Ishikawa (cell line): Measurements from ENCODE around the gene SYT8.

Experiments
- CEBPB ChIP-seq: IDR thresholded peaks from 2 replicates; pipeline ENCODE4 v1.6.1; 2012
- CREB1 ChIP-seq: IDR thresholded peaks from 2 replicates; pipeline ENCODE4 v1.6.1; 2012; ENCODE audit warnings: low read depth
- EGR1 ChIP-seq: IDR thresholded peaks from 2 replicates; pipeline ENCODE4 v1.6.1; 2012
- EP300 ChIP-seq: IDR thresholded peaks from 2 replicates; pipeline ENCODE4 v1.6.1; 2012; ENCODE audit warnings: borderline replicate concordance
- FOXM1 ChIP-seq: IDR thresholded peaks from 2 replicates; pipeline ENCODE4 v1.6.1; 2012; ENCODE audit warnings: low read depth, borderline replicate concordance
- NFIC ChIP-seq: IDR thresholded peaks from 2 replicates; pipeline ENCODE4 v1.6.1; 2012
- RAD21 ChIP-seq: IDR thresholded peaks from 2 replicates; pipeline ENCODE4 v1.6.1; 2012; ENCODE audit warnings: low read depth
- REST ChIP-seq: IDR thresholded peaks from 2 replicates; pipeline ENCODE4 v1.6.1; 2012; ENCODE audit warnings: low read depth, mild to moderate bottlenecking
- TAF1 ChIP-seq: IDR thresholded peaks from 2 replicates; pipeline ENCODE4 v1.6.1; 2012; ENCODE audit warnings: low read depth, mild to moderate bottlenecking
- TCF12 ChIP-seq: IDR thresholded peaks from 2 replicates; pipeline ENCODE4 v1.6.1; 2012; ENCODE audit warnings: low read depth
- TEAD4 ChIP-seq: IDR thresholded peaks from 2 replicates; pipeline ENCODE4 v1.6.1; 2012
- USF1 ChIP-seq: IDR thresholded peaks from 2 replicates; pipeline ENCODE4 v1.6.1; 2012
- YY1 ChIP-seq: IDR thresholded peaks from 2 replicates; pipeline ENCODE4 v1.6.1; 2012; ENCODE audit warnings: low read depth
- ZBTB7A ChIP-seq: IDR thresholded peaks from 2 replicates; pipeline ENCODE4 v1.6.1; 2012; ENCODE audit warnings: low read depth
- TF ChIP-seq, protein P1 (sequence below): IDR thresholded peaks from 2 replicates; pipeline ENCODE4 v1.6.1; 2012

Gene SYT8

DNA sequence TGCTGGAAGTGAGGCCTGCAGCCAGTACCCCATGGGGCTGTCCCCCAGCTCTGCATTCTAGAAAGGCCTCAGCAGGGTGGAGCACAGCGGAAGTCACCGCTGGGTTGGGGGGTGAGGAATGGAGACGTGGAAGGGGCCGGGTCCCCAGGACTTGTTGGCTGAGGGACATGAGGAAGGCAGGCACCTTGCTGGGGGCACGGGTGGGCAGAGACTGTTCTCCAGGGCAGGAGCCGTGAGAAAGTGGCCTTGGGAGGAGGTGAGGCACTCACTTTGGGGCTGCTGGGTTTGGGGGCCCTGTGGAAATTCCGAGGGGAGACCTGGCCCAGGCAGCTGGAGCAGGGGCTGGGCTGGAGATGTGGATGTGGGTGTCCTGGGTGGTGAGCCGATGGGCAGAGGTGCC is 9.0 kb downstream of the SYT8 start:
- TF ChIP-seq TEAD4 (no peak), NFIC (no peak), FOXM1 (no peak), EGR1 (no peak), CREB1 (no peak), REST (no peak), TAF1 (no peak), YY1 (no peak), CEBPB (no peak)
- TF ChIP-seq, protein P1, sequence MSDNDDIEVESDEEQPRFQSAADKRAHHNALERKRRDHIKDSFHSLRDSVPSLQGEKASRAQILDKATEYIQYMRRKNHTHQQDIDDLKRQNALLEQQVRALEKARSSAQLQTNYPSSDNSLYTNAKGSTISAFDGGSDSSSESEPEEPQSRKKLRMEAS = no peak

GRCh38 chr11:1844221-1845094 is 9.7 kb downstream of the SYT8 start:
- TF ChIP-seq YY1 (no peak), USF1 (no peak), NFIC (no peak), REST (no peak), TEAD4 (no peak), RAD21 (no peak), EP300 (no peak), CREB1 (no peak), ZBTB7A (no peak), CEBPB (no peak), TCF12 (no peak)
- TF ChIP-seq, protein P1 = no peak

DNA sequence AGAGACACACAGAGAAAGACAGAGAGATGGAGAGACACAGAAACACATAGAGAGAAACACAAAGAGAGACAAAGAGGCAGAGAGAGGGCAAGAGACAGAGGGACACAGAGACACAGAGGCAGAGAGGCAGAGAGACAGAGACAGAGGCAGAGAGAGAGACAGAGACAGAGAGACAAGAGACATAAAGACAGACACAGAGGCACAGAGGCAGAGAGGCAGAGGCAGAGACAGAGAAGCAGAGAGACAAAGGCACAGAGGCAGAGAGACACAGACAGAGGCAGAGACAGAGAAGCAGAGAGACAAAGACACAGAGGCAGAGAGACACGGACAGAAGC is 10.3 kb downstream of the SYT8 start:
- TF ChIP-seq REST = no peak
- no peak for TF ChIP-seq RAD21

DNA sequence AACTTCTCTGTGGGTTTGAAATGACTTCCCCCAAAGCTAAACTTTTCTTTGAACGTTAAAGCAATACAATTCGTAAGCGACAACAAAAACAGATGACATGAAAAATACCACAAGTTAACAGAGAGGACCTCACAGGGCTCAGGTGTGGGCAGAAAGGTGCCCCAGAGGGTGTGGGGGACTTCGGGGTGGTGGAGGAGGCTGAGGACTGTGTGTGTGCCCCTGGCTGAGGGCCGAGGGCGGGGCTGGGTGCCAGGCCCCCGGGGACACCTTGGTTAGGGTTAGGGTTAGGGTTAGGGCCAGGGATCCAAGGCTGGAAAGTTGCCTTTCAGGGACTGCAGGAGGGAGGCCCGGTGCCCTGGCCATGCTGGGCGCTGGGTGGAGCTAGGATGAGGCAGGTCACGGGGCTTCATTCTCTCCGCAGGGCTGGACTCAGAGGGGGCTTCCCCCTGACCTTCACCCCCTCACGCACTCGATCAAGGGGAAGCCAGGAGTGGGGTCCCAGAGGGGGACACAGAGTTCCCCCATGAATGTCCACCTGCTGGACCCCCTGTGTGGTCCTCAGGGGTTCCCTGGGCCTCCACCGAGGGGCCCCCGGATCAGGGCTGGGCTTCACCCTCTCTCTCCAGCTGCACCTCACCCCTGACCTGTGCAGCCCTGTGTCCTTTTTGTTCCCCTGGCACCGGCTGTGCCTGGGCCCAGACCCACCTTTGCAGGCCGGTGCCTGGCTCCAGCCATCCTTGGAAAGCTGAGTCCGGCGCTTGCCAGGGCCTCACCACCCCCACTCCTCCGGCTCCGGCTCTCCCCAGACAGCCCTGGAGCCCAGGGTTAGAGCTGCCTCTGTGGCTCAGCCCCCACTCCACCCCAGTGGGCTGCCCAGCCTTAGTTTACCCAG is 11.0 kb downstream of the SYT8 start:
- TF ChIP-seq CEBPB (no peak), EP300 (no peak), USF1 (no peak), REST (no peak), TCF12 (no peak), CREB1 (no peak), TEAD4 (no peak), RAD21 (no peak), FOXM1 (no peak), NFIC (no peak), ZBTB7A (no peak), YY1 (no peak), EGR1 (no peak), TAF1 (no peak)
- TF ChIP-seq, protein P1 = no peak
